HEK293 (cell line): ENCODE data around the gene BMS1.

Experiments used
- GFI1B ChIP-seq: fragments of 450-650 bp; formaldehyde crosslinking; IDR thresholded peaks from 2 replicates; pipeline ENCODE4 v1.5.1; 2016; ENCODE audit warnings: missing biosample characterization, missing genetic modification characterization
- INSM2 ChIP-seq: fragments of 450-650 bp; formaldehyde crosslinking; IDR thresholded peaks from 2 replicates; pipeline ENCODE4 v1.5.1; 2016; ENCODE audit warnings: missing biosample characterization, missing genetic modification characterization
- MEIS1 ChIP-seq: sonication (generic); formaldehyde crosslinking; IDR thresholded peaks from 2 replicates; pipeline ENCODE4 v1.8.1; 2022; ENCODE audit warnings: missing genetic modification reagents, mild to moderate bottlenecking, borderline replicate concordance
- PATZ1 ChIP-seq: fragments of 450-650 bp; formaldehyde crosslinking; IDR thresholded peaks from 2 replicates; pipeline ENCODE4 v1.5.1; 2016; ENCODE audit warnings: missing biosample characterization, missing genetic modification characterization
- REPIN1 ChIP-seq: fragments of 450-650 bp; formaldehyde crosslinking; IDR thresholded peaks from 2 replicates; pipeline ENCODE4 v1.5.1; 2017; ENCODE audit warnings: missing biosample characterization, missing genetic modification characterization, low read depth
- SP2 ChIP-seq: fragments of 450-650 bp; formaldehyde crosslinking; IDR thresholded peaks from 2 replicates; pipeline ENCODE4 v1.5.1; 2016; ENCODE audit warnings: missing biosample characterization, missing genetic modification characterization
- SP3 ChIP-seq: fragments of 450-650 bp; formaldehyde crosslinking; IDR thresholded peaks from 2 replicates; pipeline ENCODE4 v1.5.1; 2016; ENCODE audit warnings: missing biosample characterization, missing genetic modification characterization
- YY2 ChIP-seq: fragments of 450-650 bp; formaldehyde crosslinking; IDR thresholded peaks from 2 replicates; pipeline ENCODE4 v1.5.1; 2016; ENCODE audit warnings: missing biosample characterization, missing genetic modification characterization
- ZBTB11 ChIP-seq: fragments of 450-650 bp; formaldehyde crosslinking; conservative IDR thresholded peaks from 2 replicates; pipeline ENCODE4 v1.5.1; 2016; ENCODE audit warnings: low read depth, missing biosample characterization, missing genetic modification characterization
- ZFP69B ChIP-seq: fragments of 450-650 bp; formaldehyde crosslinking; IDR thresholded peaks from 2 replicates; pipeline ENCODE4 v1.5.1; 2016; ENCODE audit warnings: missing biosample characterization, missing genetic modification characterization
- ZIC2 ChIP-seq: fragments of 450-650 bp; formaldehyde crosslinking; IDR thresholded peaks from 2 replicates; pipeline ENCODE4 v1.5.1; 2016; ENCODE audit warnings: missing biosample characterization, missing genetic modification characterization
- ZNF148 ChIP-seq: fragments of 450-650 bp; formaldehyde crosslinking; IDR thresholded peaks from 2 replicates; pipeline ENCODE4 v1.5.0; 2017; ENCODE audit warnings: missing biosample characterization, missing genetic modification characterization, borderline replicate concordance
- ZNF155 ChIP-seq: fragments of 450-650 bp; formaldehyde crosslinking; IDR thresholded peaks from 2 replicates; pipeline ENCODE4 v1.5.1; 2016; ENCODE audit warnings: missing biosample characterization, missing genetic modification characterization
- ZNF202 ChIP-seq: fragments of 450-650 bp; formaldehyde crosslinking; IDR thresholded peaks from 2 replicates; pipeline ENCODE4 v1.5.1; 2016; ENCODE audit warnings: missing biosample characterization, missing genetic modification characterization, borderline replicate concordance
- ZNF324 ChIP-seq: fragments of 450-650 bp; formaldehyde crosslinking; IDR thresholded peaks from 2 replicates; pipeline ENCODE4 v1.5.1; 2016; ENCODE audit warnings: missing biosample characterization, missing genetic modification characterization
- ZNF354C ChIP-seq: fragments of 450-650 bp; formaldehyde crosslinking; IDR thresholded peaks from 2 replicates; pipeline ENCODE4 v1.5.1; 2016; ENCODE audit warnings: missing biosample characterization, missing genetic modification characterization, low read depth, borderline replicate concordance
- ZNF391 ChIP-seq: fragments of 450-650 bp; formaldehyde crosslinking; IDR thresholded peaks from 2 replicates; pipeline ENCODE4 v1.5.1; 2016; ENCODE audit warnings: low read depth, missing biosample characterization, missing genetic modification characterization, borderline replicate concordance
- ZNF404 ChIP-seq: fragments of 450-650 bp; formaldehyde crosslinking; IDR thresholded peaks from 2 replicates; pipeline ENCODE4 v1.5.1; 2017; ENCODE audit warnings: missing biosample characterization, missing genetic modification characterization
- ZNF48 ChIP-seq: fragments of 450-650 bp; formaldehyde crosslinking; IDR thresholded peaks from 2 replicates; pipeline ENCODE4 v1.5.1; 2016; ENCODE audit warnings: missing biosample characterization, missing genetic modification characterization
- ZNF488 ChIP-seq: fragments of 450-650 bp; formaldehyde crosslinking; IDR thresholded peaks from 2 replicates; pipeline ENCODE4 v1.5.1; 2016; ENCODE audit warnings: missing biosample characterization, missing genetic modification characterization
- ZNF692 ChIP-seq: fragments of 450-650 bp; formaldehyde crosslinking; IDR thresholded peaks from 2 replicates; pipeline ENCODE4 v1.5.1; 2016; ENCODE audit warnings: missing biosample characterization, missing genetic modification characterization
- ZNF707 ChIP-seq: fragments of 450-650 bp; formaldehyde crosslinking; IDR thresholded peaks from 2 replicates; pipeline ENCODE4 v1.5.1; 2016; ENCODE audit warnings: missing biosample characterization, missing genetic modification characterization
- ZNF747 ChIP-seq: fragments of 450-650 bp; formaldehyde crosslinking; IDR thresholded peaks from 2 replicates; pipeline ENCODE4 v1.5.1; 2016; ENCODE audit warnings: missing biosample characterization, missing genetic modification characterization
- ZNF76 ChIP-seq: fragments of 450-650 bp; formaldehyde crosslinking; IDR thresholded peaks from 2 replicates; pipeline ENCODE4; 2016; ENCODE audit warnings: low read depth, missing biosample characterization, missing genetic modification characterization, borderline replicate concordance
- ZSCAN16 ChIP-seq: fragments of 450-650 bp; formaldehyde crosslinking; IDR thresholded peaks from 2 replicates; pipeline ENCODE4 v1.5.1; 2016; ENCODE audit warnings: missing biosample characterization, missing genetic modification characterization
- ZSCAN30 ChIP-seq: fragments of 450-650 bp; IDR thresholded peaks from 2 replicates; pipeline ENCODE4 v1.5.1; 2018; ENCODE audit warnings: missing biosample characterization, mild to moderate bottlenecking, missing genetic modification characterization, moderate library complexity
- ZSCAN5A ChIP-seq: fragments of 450-650 bp; formaldehyde crosslinking; IDR thresholded peaks from 2 replicates; pipeline ENCODE4 v1.5.1; 2016; ENCODE audit warnings: missing biosample characterization, missing genetic modification characterization

BMS1 gene

GRCh38 chr10:42753507-42754154, 29.0 kb upstream of the BMS1 start (continued):
- TF ChIP-seq ZNF148 (tag by site-specific recombination) (no peak), ZNF488 (tag by site-specific recombination) (no peak), GFI1B (tag by site-specific recombination) (no peak), ZNF76 (no peak), ZNF202 (tag by site-specific recombination) (no peak), ZNF747 (tag by site-specific recombination) (no peak), ZNF155 (no peak), ZNF48 (tag by site-specific recombination) (no peak), ZBTB11 (tag by site-specific recombination) (no peak), ZSCAN5A (tag by site-specific recombination) (no peak), SP2 (no peak), REPIN1 (tag by site-specific recombination) (no peak), ZIC2 (tag by site-specific recombination) (peak; percentile 33), INSM2 (no peak), ZFP69B (no peak), SP3 (tag by site-specific recombination) (0 out of 2 replicates have a peak, but pooled peaks have one; percentile 25), MEIS1 (no peak), ZSCAN16 (tag by site-specific recombination) (no peak), ZNF404 (tag by site-specific recombination) (no peak), ZNF707 (tag by site-specific recombination) (no peak), ZNF354C (tag by site-specific recombination) (no peak), ZNF391 (tag by site-specific recombination) (no peak), PATZ1 (tag by site-specific recombination) (peak; percentile 3; the same call in 1 of the 2 replicates), ZNF324 (tag by site-specific recombination) (no peak), ZNF692 (tag by site-specific recombination) (no peak), ZSCAN30 (tag by site-specific recombination) (no peak), YY2 (tag by site-specific recombination) (no peak)
